ENCODE results near the gene ATG4A.

DNA sequence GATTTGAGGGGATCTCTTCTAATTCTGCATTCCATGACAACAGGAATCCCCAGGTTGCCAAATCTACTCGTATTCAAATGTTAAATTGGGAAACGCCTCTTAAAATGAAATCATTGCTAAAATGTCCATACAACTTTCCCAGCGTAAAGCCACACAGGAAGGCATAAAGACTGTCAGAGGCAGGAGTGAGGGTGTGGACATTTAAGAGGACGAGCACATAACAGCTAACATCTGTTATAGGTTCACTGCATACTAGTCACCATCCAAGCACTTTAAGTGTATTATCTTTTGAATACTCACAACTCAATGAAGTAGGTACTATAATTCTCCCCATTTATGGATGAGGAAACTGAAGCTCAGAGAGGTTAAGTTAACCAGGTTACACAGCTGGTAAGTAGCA lies 35.6 kb downstream of the ATG4A start:
- TF ChIP-seq, protein P1, sequence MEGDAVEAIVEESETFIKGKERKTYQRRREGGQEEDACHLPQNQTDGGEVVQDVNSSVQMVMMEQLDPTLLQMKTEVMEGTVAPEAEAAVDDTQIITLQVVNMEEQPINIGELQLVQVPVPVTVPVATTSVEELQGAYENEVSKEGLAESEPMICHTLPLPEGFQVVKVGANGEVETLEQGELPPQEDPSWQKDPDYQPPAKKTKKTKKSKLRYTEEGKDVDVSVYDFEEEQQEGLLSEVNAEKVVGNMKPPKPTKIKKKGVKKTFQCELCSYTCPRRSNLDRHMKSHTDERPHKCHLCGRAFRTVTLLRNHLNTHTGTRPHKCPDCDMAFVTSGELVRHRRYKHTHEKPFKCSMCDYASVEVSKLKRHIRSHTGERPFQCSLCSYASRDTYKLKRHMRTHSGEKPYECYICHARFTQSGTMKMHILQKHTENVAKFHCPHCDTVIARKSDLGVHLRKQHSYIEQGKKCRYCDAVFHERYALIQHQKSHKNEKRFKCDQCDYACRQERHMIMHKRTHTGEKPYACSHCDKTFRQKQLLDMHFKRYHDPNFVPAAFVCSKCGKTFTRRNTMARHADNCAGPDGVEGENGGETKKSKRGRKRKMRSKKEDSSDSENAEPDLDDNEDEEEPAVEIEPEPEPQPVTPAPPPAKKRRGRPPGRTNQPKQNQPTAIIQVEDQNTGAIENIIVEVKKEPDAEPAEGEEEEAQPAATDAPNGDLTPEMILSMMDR (IDR thresholded peaks at IDR 0.05), result no peak
- no peak for TF ChIP-seq POLR2A (IDR thresholded peaks at IDR 0.05)

Measured in esophagus squamous epithelium (tissue), 4 donors.